Astrocyte (in vitro differentiated cells and primary cell): ENCODE data around the gene FTCD. TPM values are rescaled to one million over a fixed set of nuclear protein-coding genes. Genes with fewer than 3 reads are reported as not detected.

Experiments used
- DNase-seq: peaks from one replicate; pipeline ENCODE4 v3.0.0-alpha.2; 2010; ENCODE audit warnings: low read depth
- FAIRE-seq: peaks from 2 replicates; lab custom pipeline; 2011; peaks lifted over from hg19 to GRCh38; lab: Jason Lieb, UNC
- H2AFZ ChIP-seq: 2 replicates; pipeline ENCODE4 v1.6.0; 2012; ENCODE audit warnings: low read depth, low read length, inconsistent platforms
- H3K27ac ChIP-seq: 2 replicates; pipeline ENCODE4 v1.5.1; 2011; ENCODE audit warnings: low read depth, low read length, inconsistent platforms
- H3K27me3 ChIP-seq: 2 replicates; pipeline ENCODE4 v1.6.0; 2011; ENCODE audit warnings: low read length, inconsistent platforms; ENCODE audit not compliant: insufficient read depth
- H3K36me3 ChIP-seq: 2 replicates; pipeline ENCODE4 v1.5.1; 2011; ENCODE audit warnings: low read length, inconsistent platforms; ENCODE audit not compliant: insufficient read depth
- H3K4me1 ChIP-seq: 2 replicates; pipeline ENCODE4 v1.5.1; 2011; ENCODE audit warnings: low read length, inconsistent platforms; ENCODE audit not compliant: insufficient read depth
- H3K4me2 ChIP-seq: 2 replicates; pipeline ENCODE4 v1.6.0; 2012; ENCODE audit warnings: low read length, inconsistent platforms
- H3K4me3 ChIP-seq: 2 replicates; pipeline ENCODE4 v1.5.1; 2011; ENCODE audit warnings: low read depth, mild to moderate bottlenecking, low read length, inconsistent platforms; ENCODE audit not compliant: insufficient read depth
- H3K79me2 ChIP-seq: 2 replicates; pipeline ENCODE4 v1.6.0; 2012; ENCODE audit warnings: mild to moderate bottlenecking, low read length, inconsistent platforms; ENCODE audit not compliant: insufficient read depth
- H3K9ac ChIP-seq: 2 replicates; pipeline ENCODE4 v1.6.0; 2012; ENCODE audit warnings: mild to moderate bottlenecking, low read length, inconsistent platforms
- H3K9me3 ChIP-seq: 2 replicates; pipeline ENCODE4 v1.5.1; 2012; ENCODE audit warnings: low read depth, mild to moderate bottlenecking, low read length, inconsistent platforms; ENCODE audit not compliant: insufficient read depth
- H4K20me1 ChIP-seq: 2 replicates; pipeline ENCODE4 v1.6.0; 2012; ENCODE audit warnings: low read length, inconsistent platforms; ENCODE audit not compliant: insufficient read depth
- H3K27ac Mint-ChIP-seq: one replicate; pipeline ENCODE4 v1.8.0; 2021; ENCODE audit warnings: mild to moderate bottlenecking, mixed read lengths; ENCODE audit not compliant: unreplicated experiment
- H3K27me3 Mint-ChIP-seq: one replicate; pipeline ENCODE4 v1.8.0; 2021; ENCODE audit warnings: low read depth, mixed read lengths; ENCODE audit not compliant: unreplicated experiment
- H3K36me3 Mint-ChIP-seq: one replicate; pipeline ENCODE4 v1.8.0; 2021; ENCODE audit warnings: low read depth, mixed read lengths; ENCODE audit not compliant: unreplicated experiment
- H3K4me1 Mint-ChIP-seq: one replicate; pipeline ENCODE4 v1.8.0; 2021; ENCODE audit warnings: low read depth, mixed read lengths; ENCODE audit not compliant: unreplicated experiment
- H3K4me3 Mint-ChIP-seq: one replicate; pipeline ENCODE4 v1.8.0; 2021; ENCODE audit warnings: mild to moderate bottlenecking, moderate library complexity, mixed read lengths; ENCODE audit not compliant: unreplicated experiment
- H3K9me3 Mint-ChIP-seq: one replicate; pipeline ENCODE4 v1.8.0; 2021; ENCODE audit warnings: mild to moderate bottlenecking, mixed read lengths; ENCODE audit not compliant: unreplicated experiment
- EZH2 ChIP-seq: IDR thresholded peaks from 2 replicates; pipeline ENCODE4 v1.6.1; 2012; ENCODE audit warnings: mild to moderate bottlenecking, low read length, inconsistent platforms; ENCODE audit not compliant: insufficient read depth
- total RNA-seq: library from RNA; stranded (reverse); gene quantifications from 2 replicates; pipeline ENCODE4 v1.2.1, GENCODE V29; 2021
- TF ChIP-seq, protein P1 (sequence below): IDR thresholded peaks from 2 replicates; pipeline ENCODE4 v1.5.1; 2011; ENCODE audit warnings: low read depth, mild to moderate bottlenecking, inconsistent platforms, low read length, moderate library complexity; ENCODE audit not compliant: insufficient read depth

The FTCD gene
- total RNA-seq, 1 donor from 2014 or later, result 1.9 TPM

DNA sequence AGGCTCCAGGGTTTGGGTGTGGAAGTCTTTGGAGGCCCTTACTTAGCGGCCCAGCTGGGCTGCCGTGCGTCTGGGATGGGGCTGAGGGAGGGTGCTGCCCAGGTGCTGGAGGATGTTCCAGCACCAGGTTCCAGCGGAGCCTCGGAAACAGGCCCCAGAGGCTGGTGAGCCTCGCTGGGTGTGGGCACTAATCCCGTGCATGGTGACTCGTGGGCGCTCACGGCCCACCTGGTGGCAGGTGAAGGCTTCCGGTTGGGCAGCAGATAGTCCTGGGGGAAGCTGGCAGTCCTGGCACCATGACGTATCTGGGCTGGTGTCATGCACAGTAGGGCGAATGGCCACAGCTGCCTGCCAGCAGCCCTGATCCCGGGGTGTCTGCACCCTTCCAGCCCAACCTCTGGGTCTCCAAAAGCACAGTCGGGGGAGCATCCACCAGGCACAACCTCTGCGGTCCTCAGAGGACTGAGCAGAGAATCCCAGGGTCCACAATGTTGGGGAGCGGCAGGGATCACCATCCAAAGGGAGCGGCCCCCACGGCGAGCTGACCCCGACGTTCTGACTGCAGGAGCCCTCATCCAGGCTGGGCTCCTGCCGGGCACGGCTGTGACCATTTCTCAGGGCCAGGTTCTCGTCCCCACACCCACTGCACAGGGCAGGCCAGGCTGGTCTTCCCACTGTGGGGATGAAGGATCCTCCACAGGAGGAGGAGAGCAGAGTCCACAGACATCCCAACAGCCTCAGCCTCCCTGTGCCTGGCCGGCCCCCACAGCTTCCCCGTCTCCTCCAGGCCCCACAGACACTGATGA, 25.3 kb downstream of the FTCD start:
- Histone ChIP-seq H3K79me2 (peaks cover 11% of the 10 kb centered on the region), H3K27me3 (no peaks in the 10 kb centered on the region), H3K9ac (no peak overlapping the region), H2AFZ (no peak overlapping the region), H3K4me1 (no peaks in the 10 kb centered on the region), H3K27ac (no peak overlapping the region), H3K4me3 (no peak overlapping the region), H4K20me1 (peaks cover 71% of the 10 kb centered on the region), H3K36me3 (peaks cover 22% of the 10 kb centered on the region), H3K4me2 (no peak overlapping the region), H3K9me3 (peaks cover 4% of the 10 kb centered on the region)
- DNase-seq, result no peak
- Mint-ChIP-seq H3K9me3 (no peaks in the 10 kb centered on the region), H3K36me3 (peaks cover 8% of the 10 kb centered on the region), H3K4me1 (no peaks in the 10 kb centered on the region), H3K27ac (no peak overlapping the region), H3K27me3 (no peaks in the 10 kb centered on the region), H3K4me3 (no peak overlapping the region)
- TF ChIP-seq, protein P1, sequence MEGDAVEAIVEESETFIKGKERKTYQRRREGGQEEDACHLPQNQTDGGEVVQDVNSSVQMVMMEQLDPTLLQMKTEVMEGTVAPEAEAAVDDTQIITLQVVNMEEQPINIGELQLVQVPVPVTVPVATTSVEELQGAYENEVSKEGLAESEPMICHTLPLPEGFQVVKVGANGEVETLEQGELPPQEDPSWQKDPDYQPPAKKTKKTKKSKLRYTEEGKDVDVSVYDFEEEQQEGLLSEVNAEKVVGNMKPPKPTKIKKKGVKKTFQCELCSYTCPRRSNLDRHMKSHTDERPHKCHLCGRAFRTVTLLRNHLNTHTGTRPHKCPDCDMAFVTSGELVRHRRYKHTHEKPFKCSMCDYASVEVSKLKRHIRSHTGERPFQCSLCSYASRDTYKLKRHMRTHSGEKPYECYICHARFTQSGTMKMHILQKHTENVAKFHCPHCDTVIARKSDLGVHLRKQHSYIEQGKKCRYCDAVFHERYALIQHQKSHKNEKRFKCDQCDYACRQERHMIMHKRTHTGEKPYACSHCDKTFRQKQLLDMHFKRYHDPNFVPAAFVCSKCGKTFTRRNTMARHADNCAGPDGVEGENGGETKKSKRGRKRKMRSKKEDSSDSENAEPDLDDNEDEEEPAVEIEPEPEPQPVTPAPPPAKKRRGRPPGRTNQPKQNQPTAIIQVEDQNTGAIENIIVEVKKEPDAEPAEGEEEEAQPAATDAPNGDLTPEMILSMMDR, result no peak
- TF ChIP-seq EZH2, result no peak
- no peak for FAIRE-seq

DNA sequence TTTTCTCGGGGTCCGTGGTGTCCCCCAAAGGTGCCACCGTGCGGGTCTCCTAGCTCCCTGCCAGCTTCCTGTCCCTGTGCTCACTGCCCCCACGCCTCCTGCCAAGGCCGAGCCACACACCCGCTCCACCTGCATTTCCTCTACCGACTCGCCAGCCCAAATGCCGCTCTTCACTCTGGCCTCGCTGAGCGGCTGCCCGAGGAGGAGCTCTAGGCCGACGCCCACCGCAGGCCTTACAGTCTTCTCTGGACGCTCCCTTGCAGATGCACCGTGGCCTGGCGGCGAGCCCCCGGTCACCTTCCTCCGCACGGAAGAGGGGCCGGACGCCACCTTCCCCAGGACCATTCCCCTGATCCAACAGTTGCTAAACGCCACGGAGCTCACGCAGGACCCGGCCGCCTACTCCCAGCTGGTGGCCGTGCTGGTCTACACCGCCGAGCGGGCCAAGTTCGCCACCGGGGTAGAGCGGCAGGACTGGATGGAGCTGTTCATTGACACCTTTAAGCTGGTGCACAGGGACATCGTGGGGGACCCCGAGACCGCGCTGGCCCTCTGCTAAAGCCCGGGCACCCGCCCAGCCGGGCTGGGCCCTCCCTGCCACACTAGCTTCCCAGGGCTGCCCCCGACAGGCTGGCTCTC, 26.3 kb downstream of the FTCD start:
- DNase-seq (no peak), FAIRE-seq (no peak)
- no peak overlapping the region for H3K27ac Mint-ChIP-seq
- H3K27ac ChIP-seq, result no peak overlapping the region
- TF ChIP-seq EZH2, result no peak
- TF ChIP-seq, protein P1, result no peak
- peaks cover 4% of the 10 kb centered on the region for H3K9me3 ChIP-seq
- no peaks in the 10 kb centered on the region for H3K4me1 Mint-ChIP-seq
- peaks cover 8% of the 10 kb centered on the region for H3K36me3 Mint-ChIP-seq
- no peaks in the 10 kb centered on the region for H3K27me3 Mint-ChIP-seq
- no peaks in the 10 kb centered on the region for H3K27me3 ChIP-seq
- H3K9me3 Mint-ChIP-seq, result no peaks in the 10 kb centered on the region
- H3K4me3 Mint-ChIP-seq, result no peak overlapping the region
- no peak overlapping the region for H3K4me2 ChIP-seq
- H2AFZ ChIP-seq, result no peak overlapping the region
- no peaks in the 10 kb centered on the region for H3K4me1 ChIP-seq
- H4K20me1 ChIP-seq, result peaks cover 77% of the 10 kb centered on the region
- peaks cover 20% of the 10 kb centered on the region for H3K79me2 ChIP-seq
- no peak overlapping the region for H3K4me3 ChIP-seq
- H3K36me3 ChIP-seq, result peaks cover 28% of the 10 kb centered on the region
- H3K9ac ChIP-seq, result no peak overlapping the region
